Stimulated activated CD8-positive, alpha-beta memory T cell treated with anti-CD3 and anti-CD28 coated beads, Interleukin-4, amount 100 ng/mL, for 1 hour (primary cell): Measurements from ENCODE around the gene FBXL13.
"Not testable (repeated sequence)": the region's sequence is repeated elsewhere in the genome, so short reads cannot be mapped to it uniquely, and the experiment has no call there.

Source experiments
- DNase-seq, 2 donors: peaks; one replicate each; pipeline ENCODE4 v3.0.0-alpha.2; 2020; ENCODE audit warnings: low read depth in 2 of 2, low spot score in 1 of 2

The FBXL13 gene

GRCh38 chr7:102866535-102867215 is 207.9 kb downstream of the FBXL13 start:
- no peak for DNase-seq

- DNase-seq, result no peak
Measured at GRCh38 chr7:102864958-102865357, 209.6 kb downstream of the FBXL13 start.

- no peak for DNase-seq
Measured at GRCh38 chr7:102860351-102860811, 214.2 kb downstream of the FBXL13 start.

GRCh38 chr7:102859799-102860125 is 214.8 kb downstream of the FBXL13 start:
- no peak for DNase-seq

- no peak for DNase-seq
Measured at GRCh38 chr7:102859084-102859798, 215.4 kb downstream of the FBXL13 start.

- no peak for DNase-seq
Measured at GRCh38 chr7:102856036-102856435, 218.6 kb downstream of the FBXL13 start.

GRCh38 chr7:102849538-102849937 is 225.1 kb downstream of the FBXL13 start:
- no peak for DNase-seq

- DNase-seq, result no peak
Measured at GRCh38 chr7:102849079-102849478, 225.5 kb downstream of the FBXL13 start.

GRCh38 chr7:102845346-102845745 is 229.2 kb downstream of the FBXL13 start:
- DNase-seq, result no peak

- DNase-seq, result no peak
Measured at GRCh38 chr7:102843850-102844249, 230.7 kb downstream of the FBXL13 start.

GRCh38 chr7:102842284-102842683 is 232.3 kb downstream of the FBXL13 start:
- DNase-seq, result no peak

- no peak for DNase-seq
Measured at GRCh38 chr7:102841290-102841689, 233.3 kb downstream of the FBXL13 start.

GRCh38 chr7:102840404-102840803 is 234.2 kb downstream of the FBXL13 start:
- DNase-seq, result no peak

- not testable (repeated sequence) for DNase-seq
Measured at GRCh38 chr7:102838572-102839101, 236.0 kb downstream of the FBXL13 start.

GRCh38 chr7:102837802-102838201 is 236.8 kb downstream of the FBXL13 start:
- DNase-seq, result no peak

GRCh38 chr7:102836977-102837376 is 237.6 kb downstream of the FBXL13 start:
- no peak for DNase-seq

GRCh38 chr7:102836191-102836919 is 238.2 kb downstream of the FBXL13 start:
- DNase-seq, result no peak

GRCh38 chr7:102834999-102835398 is 239.6 kb downstream of the FBXL13 start:
- DNase-seq, result no peak

GRCh38 chr7:102834466-102834865 is 240.1 kb downstream of the FBXL13 start:
- no peak for DNase-seq

GRCh38 chr7:102833343-102833742 is 241.3 kb downstream of the FBXL13 start:
- DNase-seq, result no peak

GRCh38 chr7:102832674-102833073 is 241.9 kb downstream of the FBXL13 start:
- no peak for DNase-seq

GRCh38 chr7:102830197-102830596 is 244.4 kb downstream of the FBXL13 start:
- no peak for DNase-seq
